ENCODE results near the gene PRND.

Gene PRND

DNA sequence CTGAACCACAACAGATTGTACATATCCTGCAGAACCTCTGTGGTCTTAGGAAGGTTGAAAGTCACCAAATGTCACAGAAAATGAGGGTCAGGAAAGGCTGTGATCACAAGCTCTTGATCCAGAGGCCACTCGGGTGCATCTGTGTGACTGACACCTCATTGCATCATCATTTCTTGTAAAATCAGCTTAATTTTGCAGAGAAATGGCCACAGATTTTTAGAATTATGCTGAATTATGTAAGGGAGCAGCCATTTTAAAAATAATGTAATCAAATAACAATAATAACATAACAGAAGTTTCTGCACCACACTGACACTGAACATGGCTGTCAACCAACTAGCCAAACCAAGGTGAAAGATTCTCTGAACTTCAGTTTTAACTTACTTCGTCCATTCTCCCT lies 32.5 kb upstream of the PRND start:
- no CpG with 5 or more reads among the region's 2 CpGs for WGBS, 2 donors (ENCODE audit: extremely low coverage in 2 of 2, insufficient read length in 2 of 2, insufficient replicate concordance in 1 of 2)
- no peak overlapping the region for H4K8ac ChIP-seq (ENCODE audit: low read depth, low read length)
- H3K14ac ChIP-seq (ENCODE audit: low read length), result no peak overlapping the region
- peaks cover 0 to 8% (median 8%) of the 10 kb centered on the region in 3 experiments for H3K27me3 ChIP-seq (ENCODE audit: control insufficient read depth in 3 of 3, insufficient read depth in 3 of 3, low read depth in 1 of 3, low read length in 3 of 3)
- H3K9ac ChIP-seq (ENCODE audit: low read depth, low read length, poor library complexity), result no peak overlapping the region
- H3K4me2 ChIP-seq (ENCODE audit: insufficient read depth, low read length, poor library complexity, severe bottlenecking), result no peak overlapping the region
- no peak overlapping the region for H2AK5ac ChIP-seq (ENCODE audit: low read depth, low read length)
- DNase-seq (ENCODE audit: low spot score), result no peak
- no peak overlapping the region for H2BK12ac ChIP-seq (ENCODE audit: low read length)
- H3K23ac ChIP-seq (ENCODE audit: low read depth, low read length, poor library complexity), result no peak overlapping the region
- H3K4me3 ChIP-seq (ENCODE audit: low read length in 2 of 2), result no peak overlapping the region
- H3K18ac ChIP-seq (ENCODE audit: low read length), result no peak overlapping the region
- H3K9me3 ChIP-seq (replicated peaks in 1 of 2; ENCODE audit: control insufficient read depth in 2 of 2, insufficient read depth in 1 of 2, low read depth in 1 of 2, low read length in 2 of 2), result peaks cover 0 to 5% of the 10 kb centered on the region in 2 donors
- H2BK5ac ChIP-seq (ENCODE audit: low read length), result no peak overlapping the region
- H4K91ac ChIP-seq (ENCODE audit: low read depth, low read length, poor library complexity), result no peak overlapping the region
- no peak overlapping the region for H2BK15ac ChIP-seq (ENCODE audit: low read length)
- no peak overlapping the region for H3K27ac ChIP-seq (replicated peaks; ENCODE audit: low read length)
- no peaks in the 10 kb centered on the region for H3K79me1 ChIP-seq (ENCODE audit: low read depth, low read length)
- H3K4me1 ChIP-seq (ENCODE audit: control insufficient read depth in 2 of 2, insufficient read depth in 1 of 2, low read depth in 1 of 2, low read length in 2 of 2), result peaks cover 3 to 8% of the 10 kb centered on the region in 2 donors
- H2AFZ ChIP-seq (ENCODE audit: low read length), result no peak overlapping the region
- no peak overlapping the region for H2BK120ac ChIP-seq (ENCODE audit: low read depth, low read length)
- H3K4ac ChIP-seq (ENCODE audit: low read length), result no peak overlapping the region
- no peaks in the 10 kb centered on the region for H3K36me3 ChIP-seq (replicated peaks in 1 of 2; ENCODE audit: control insufficient read depth in 2 of 2, insufficient read depth in 2 of 2, low read length in 2 of 2)

DNA sequence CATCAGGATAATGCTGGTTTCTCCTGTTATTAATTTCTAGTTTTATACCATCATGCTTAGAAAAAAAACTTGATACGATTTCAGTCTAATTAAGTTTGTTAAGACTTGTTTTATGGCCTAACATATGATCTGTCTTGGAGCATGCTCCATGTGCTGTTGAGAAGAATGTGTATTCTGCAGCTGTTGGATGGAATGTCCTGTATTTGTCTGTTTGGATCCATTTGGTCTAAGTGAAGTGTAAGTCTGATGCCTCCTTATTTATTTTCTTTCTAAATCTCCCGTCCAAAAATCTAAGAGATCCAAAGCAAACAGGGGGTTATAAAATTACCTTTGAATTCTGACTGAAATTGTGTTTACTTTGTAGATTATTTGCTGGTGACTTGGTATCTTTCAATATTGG lies 30.0 kb upstream of the PRND start:
- Histone ChIP-seq H3K4me3 (ENCODE audit: low read length in 2 of 2) (no peak overlapping the region), H3K9ac (ENCODE audit: low read depth, low read length, poor library complexity) (no peak overlapping the region), H3K4ac (ENCODE audit: low read length) (no peak overlapping the region), H2BK12ac (ENCODE audit: low read length) (no peak overlapping the region), H2AK5ac (ENCODE audit: low read depth, low read length) (no peak overlapping the region), H3K14ac (ENCODE audit: low read length) (no peak overlapping the region), H3K36me3 (replicated peaks in 1 of 2; ENCODE audit: control insufficient read depth in 2 of 2, insufficient read depth in 2 of 2, low read length in 2 of 2) (no peaks in the 10 kb centered on the region), H2BK5ac (ENCODE audit: low read length) (no peak overlapping the region), H3K79me1 (ENCODE audit: low read depth, low read length) (no peaks in the 10 kb centered on the region), H3K18ac (ENCODE audit: low read length) (no peak overlapping the region), H3K27me3 (ENCODE audit: control insufficient read depth in 3 of 3, insufficient read depth in 3 of 3, low read depth in 1 of 3, low read length in 3 of 3) (no peaks in the 10 kb centered on the region), H2BK15ac (ENCODE audit: low read length) (no peak overlapping the region), H3K23ac (ENCODE audit: low read depth, low read length, poor library complexity) (no peak overlapping the region), H3K27ac (replicated peaks; ENCODE audit: low read length) (no peak overlapping the region), H4K8ac (ENCODE audit: low read depth, low read length) (no peak overlapping the region), H3K4me2 (ENCODE audit: insufficient read depth, low read length, poor library complexity, severe bottlenecking) (no peak overlapping the region), H2AFZ (ENCODE audit: low read length) (no peak overlapping the region), H2BK120ac (ENCODE audit: low read depth, low read length) (no peak overlapping the region), H4K91ac (ENCODE audit: low read depth, low read length, poor library complexity) (no peak overlapping the region), H3K9me3 (replicated peaks in 1 of 2; ENCODE audit: control insufficient read depth in 2 of 2, insufficient read depth in 1 of 2, low read depth in 1 of 2, low read length in 2 of 2) (peaks cover 0 to 5% of the 10 kb centered on the region in 2 donors), H3K4me1 (ENCODE audit: control insufficient read depth in 2 of 2, insufficient read depth in 1 of 2, low read depth in 1 of 2, low read length in 2 of 2) (peaks cover 1 to 14% of the 10 kb centered on the region in 2 donors)
- no CpG with 5 or more reads among the region's 2 CpGs for WGBS, 2 donors (ENCODE audit: extremely low coverage in 2 of 2, insufficient read length in 2 of 2, insufficient replicate concordance in 1 of 2)
- DNase-seq (ENCODE audit: low spot score), result no peak

DNA sequence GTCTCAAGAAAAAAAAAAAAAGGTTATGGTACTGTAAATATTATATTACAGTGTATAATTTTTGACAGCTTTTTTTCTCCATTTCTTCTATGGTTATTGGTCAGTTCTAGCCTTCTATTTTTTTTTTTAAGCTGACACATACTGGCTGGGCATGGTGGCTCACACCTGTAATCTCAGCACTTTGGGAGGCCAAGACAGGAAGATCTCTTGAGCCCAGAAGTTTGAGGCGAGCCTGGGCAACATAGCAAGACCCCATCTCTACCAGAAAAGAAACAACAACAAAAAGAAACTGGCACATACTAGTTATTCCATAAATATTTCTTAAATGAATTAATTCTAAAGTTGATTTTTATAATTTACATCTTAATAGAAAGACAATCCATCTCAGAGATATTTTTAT lies 27.6 kb upstream of the PRND start:
- H3K27ac ChIP-seq (replicated peaks; ENCODE audit: low read length), result no peak overlapping the region
- DNase-seq (ENCODE audit: low spot score), result no peak
- no peak overlapping the region for H2BK12ac ChIP-seq (ENCODE audit: low read length)
- peaks cover 0 to 3% of the 10 kb centered on the region in 2 donors for H3K36me3 ChIP-seq (replicated peaks in 1 of 2; ENCODE audit: control insufficient read depth in 2 of 2, insufficient read depth in 2 of 2, low read length in 2 of 2)
- H3K9me3 ChIP-seq (replicated peaks in 1 of 2; ENCODE audit: control insufficient read depth in 2 of 2, insufficient read depth in 1 of 2, low read depth in 1 of 2, low read length in 2 of 2), result peaks cover 0 to 5% of the 10 kb centered on the region in 2 donors
- no CpG with 5 or more reads among the region's 1 CpG for WGBS, 2 donors (ENCODE audit: extremely low coverage in 2 of 2, insufficient read length in 2 of 2, insufficient replicate concordance in 1 of 2)
- no peaks in the 10 kb centered on the region for H3K79me1 ChIP-seq (ENCODE audit: low read depth, low read length)
- no peak overlapping the region for H3K18ac ChIP-seq (ENCODE audit: low read length)
- H3K9ac ChIP-seq (ENCODE audit: low read depth, low read length, poor library complexity), result no peak overlapping the region
- H2AK5ac ChIP-seq (ENCODE audit: low read depth, low read length), result no peak overlapping the region
- H3K4me1 ChIP-seq (ENCODE audit: control insufficient read depth in 2 of 2, insufficient read depth in 1 of 2, low read depth in 1 of 2, low read length in 2 of 2), result peaks cover 4 to 16% of the 10 kb centered on the region in 2 donors
- H3K4me3 ChIP-seq (ENCODE audit: low read length in 2 of 2), result no peak overlapping the region
- H3K27me3 ChIP-seq (ENCODE audit: control insufficient read depth in 3 of 3, insufficient read depth in 3 of 3, low read depth in 1 of 3, low read length in 3 of 3), result no peaks in the 10 kb centered on the region
- no peak overlapping the region for H4K8ac ChIP-seq (ENCODE audit: low read depth, low read length)
- H3K14ac ChIP-seq (ENCODE audit: low read length), result no peak overlapping the region
- no peak overlapping the region for H2BK15ac ChIP-seq (ENCODE audit: low read length)
- H3K4ac ChIP-seq (ENCODE audit: low read length), result no peak overlapping the region
- H2BK120ac ChIP-seq (ENCODE audit: low read depth, low read length), result no peak overlapping the region
- no peak overlapping the region for H4K91ac ChIP-seq (ENCODE audit: low read depth, low read length, poor library complexity)
- H2AFZ ChIP-seq (ENCODE audit: low read length), result no peak overlapping the region
- H2BK5ac ChIP-seq (ENCODE audit: low read length), result no peak overlapping the region
- H3K23ac ChIP-seq (ENCODE audit: low read depth, low read length, poor library complexity), result no peak overlapping the region
- no peak overlapping the region for H3K4me2 ChIP-seq (ENCODE audit: insufficient read depth, low read length, poor library complexity, severe bottlenecking)

DNA sequence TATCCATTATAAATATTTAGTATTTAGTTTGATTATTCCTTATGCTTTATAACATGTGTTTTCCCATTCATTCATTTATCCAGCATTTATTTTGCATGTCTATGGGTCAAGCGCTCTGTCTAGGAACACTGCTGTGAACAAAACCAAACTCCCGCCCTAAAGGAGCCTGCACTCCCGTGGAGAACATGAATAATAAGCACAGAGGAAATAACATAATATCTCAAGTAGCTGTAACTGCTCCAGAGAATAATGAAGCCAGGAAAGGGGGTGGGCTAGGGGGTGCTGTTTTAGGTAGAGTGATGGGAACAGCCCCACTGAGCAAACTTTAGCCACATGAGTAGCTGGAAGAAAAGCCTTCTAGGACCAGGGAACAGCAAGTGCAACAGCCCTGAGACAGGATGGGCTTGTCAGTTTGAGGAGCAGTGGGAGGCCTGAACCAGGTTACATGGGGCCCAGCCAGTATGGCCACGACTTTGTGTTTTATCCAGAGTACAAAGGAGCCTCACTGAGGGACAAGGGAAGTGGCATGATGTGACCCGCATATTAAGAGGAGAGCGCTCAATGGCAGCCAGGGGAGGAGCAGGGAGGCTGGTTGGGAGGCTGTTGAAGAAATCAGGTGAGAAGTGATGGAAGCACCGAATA lies 24.4 kb upstream of the PRND start:
- H3K27ac ChIP-seq (replicated peaks; ENCODE audit: low read length), result no peak overlapping the region
- H3K4me2 ChIP-seq (ENCODE audit: insufficient read depth, low read length, poor library complexity, severe bottlenecking), result no peak overlapping the region
- no peak overlapping the region for H2BK15ac ChIP-seq (ENCODE audit: low read length)
- no peak overlapping the region for H2BK12ac ChIP-seq (ENCODE audit: low read length)
- H3K18ac ChIP-seq (ENCODE audit: low read length), result peak overlapping the region; percentile 40
- H3K9ac ChIP-seq (ENCODE audit: low read depth, low read length, poor library complexity), result no peak overlapping the region
- H2AK5ac ChIP-seq (ENCODE audit: low read depth, low read length), result no peak overlapping the region
- H3K4me1 ChIP-seq (ENCODE audit: control insufficient read depth in 2 of 2, insufficient read depth in 1 of 2, low read depth in 1 of 2, low read length in 2 of 2), result peaks cover 4 to 14% of the 10 kb centered on the region in 2 donors
- DNase-seq (ENCODE audit: low spot score), result no peak
- peaks cover 2 to 18% of the 10 kb centered on the region in 2 donors for H3K36me3 ChIP-seq (replicated peaks in 1 of 2; ENCODE audit: control insufficient read depth in 2 of 2, insufficient read depth in 2 of 2, low read length in 2 of 2)
- H3K9me3 ChIP-seq (replicated peaks in 1 of 2; ENCODE audit: control insufficient read depth in 2 of 2, insufficient read depth in 1 of 2, low read depth in 1 of 2, low read length in 2 of 2), result no peaks in the 10 kb centered on the region
- WGBS, 2 donors (ENCODE audit: extremely low coverage in 2 of 2, insufficient read length in 2 of 2, insufficient replicate concordance in 1 of 2), result no CpG with 5 or more reads among the region's 7 CpGs
- no peak overlapping the region for H3K14ac ChIP-seq (ENCODE audit: low read length)
- H2BK120ac ChIP-seq (ENCODE audit: low read depth, low read length), result no peak overlapping the region
- no peaks in the 10 kb centered on the region for H3K79me1 ChIP-seq (ENCODE audit: low read depth, low read length)
- no peak overlapping the region for H3K4me3 ChIP-seq (ENCODE audit: low read length in 2 of 2)
- no peak overlapping the region for H4K91ac ChIP-seq (ENCODE audit: low read depth, low read length, poor library complexity)
- no peak overlapping the region for H2AFZ ChIP-seq (ENCODE audit: low read length)
- H3K4ac ChIP-seq (ENCODE audit: low read length), result no peak overlapping the region
- no peaks in the 10 kb centered on the region for H3K27me3 ChIP-seq (ENCODE audit: control insufficient read depth in 3 of 3, insufficient read depth in 3 of 3, low read depth in 1 of 3, low read length in 3 of 3)
- no peak overlapping the region for H4K8ac ChIP-seq (ENCODE audit: low read depth, low read length)
- H3K23ac ChIP-seq (ENCODE audit: low read depth, low read length, poor library complexity), result no peak overlapping the region
- no peak overlapping the region for H2BK5ac ChIP-seq (ENCODE audit: low read length)

All from neuronal stem cell (in vitro differentiated cells).